HCT116 (cell line): ENCODE results near the gene FXYD2.

ENCODE experiments used
- ATF3 ChIP-seq: IDR thresholded peaks from 2 replicates; pipeline ENCODE4 v1.6.1; 2012
- EGR1 ChIP-seq: IDR thresholded peaks from 2 replicates; pipeline ENCODE4 v1.6.1; 2012; ENCODE audit warnings: low read depth
- EZH2 ChIP-seq: fragments of 200-600 bp; sonication (generic); IDR thresholded peaks from 2 replicates; pipeline ENCODE4 v1.6.1; 2017; ENCODE audit warnings: antibody characterized with exemption, mixed run types
- EZH2phosphoT487 ChIP-seq: fragments of 200-600 bp; IDR thresholded peaks from 2 replicates; pipeline ENCODE4 v1.6.1; 2018; ENCODE audit warnings: antibody characterized with exemption, borderline replicate concordance
- POLR2AphosphoS5 ChIP-seq: IDR thresholded peaks from 2 replicates; pipeline ENCODE4 v1.6.1; 2011; ENCODE audit warnings: mild to moderate bottlenecking, low read depth, low read length, moderate library complexity
- RAD21 ChIP-seq: IDR thresholded peaks from 2 replicates; pipeline ENCODE4 v1.6.1; 2012; ENCODE audit warnings: low read depth, mild to moderate bottlenecking
- REST ChIP-seq: IDR thresholded peaks from 2 replicates; pipeline ENCODE4 v1.6.1; 2012; ENCODE audit warnings: low read depth
- SIN3A ChIP-seq: IDR thresholded peaks from 2 replicates; pipeline ENCODE4 v1.6.1; 2012; ENCODE audit warnings: low read depth
- SP1 ChIP-seq: IDR thresholded peaks from 2 replicates; pipeline ENCODE4 v1.6.1; 2012; ENCODE audit warnings: low read depth
- YY1 ChIP-seq: IDR thresholded peaks from 2 replicates; pipeline ENCODE4 v1.6.1; 2011; ENCODE audit warnings: low read length, low read depth, moderate library complexity, mild to moderate bottlenecking; ENCODE audit not compliant: insufficient replicate concordance; ENCODE audit errors: extremely low read depth
- ZFX ChIP-seq: fragments of 450-650 bp; IDR thresholded peaks from 2 replicates; pipeline ENCODE4 v1.6.1; 2017
- ZNF274 ChIP-seq: fragments of 200-500 bp; sonication (Bioruptor generic); IDR thresholded peaks from 2 replicates; pipeline ENCODE4 v1.6.1; 2014; ENCODE audit warnings: mild to moderate bottlenecking, low read depth, low read length, inconsistent platforms
- TF ChIP-seq, protein P1 (sequence below), 3 experiments: fragments of 200-600 bp in 1 of 3; sonication (generic) in 1 of 3; IDR thresholded peaks in 2 of 3; conservative IDR thresholded peaks in 1 of 3; 2 replicates each; pipeline ENCODE4 v1.5.1; 2012 to 2017; ENCODE audit warnings: low read depth in 2 of 3, low read length in 2 of 3, antibody characterized with exemption in 1 of 3, borderline replicate concordance in 1 of 3, control low read depth in 1 of 3, mild to moderate bottlenecking in 1 of 3, mixed read lengths in 1 of 3, mixed run types in 1 of 3, moderate library complexity in 1 of 3; ENCODE audit not compliant: insufficient read depth in 1 of 3

GRCh38 chr11:117866526-117866925, 42.0 kb upstream of the FXYD2 start:
- TF ChIP-seq SIN3A (no peak), EZH2phosphoT487 (no peak), RAD21 (no peak), REST (no peak), ATF3 (no peak), YY1 (no peak), SP1 (no peak), EGR1 (no peak), ZFX (no peak), EZH2 (no peak), POLR2AphosphoS5 (no peak), ZNF274 (no peak)
- TF ChIP-seq, protein P1, sequence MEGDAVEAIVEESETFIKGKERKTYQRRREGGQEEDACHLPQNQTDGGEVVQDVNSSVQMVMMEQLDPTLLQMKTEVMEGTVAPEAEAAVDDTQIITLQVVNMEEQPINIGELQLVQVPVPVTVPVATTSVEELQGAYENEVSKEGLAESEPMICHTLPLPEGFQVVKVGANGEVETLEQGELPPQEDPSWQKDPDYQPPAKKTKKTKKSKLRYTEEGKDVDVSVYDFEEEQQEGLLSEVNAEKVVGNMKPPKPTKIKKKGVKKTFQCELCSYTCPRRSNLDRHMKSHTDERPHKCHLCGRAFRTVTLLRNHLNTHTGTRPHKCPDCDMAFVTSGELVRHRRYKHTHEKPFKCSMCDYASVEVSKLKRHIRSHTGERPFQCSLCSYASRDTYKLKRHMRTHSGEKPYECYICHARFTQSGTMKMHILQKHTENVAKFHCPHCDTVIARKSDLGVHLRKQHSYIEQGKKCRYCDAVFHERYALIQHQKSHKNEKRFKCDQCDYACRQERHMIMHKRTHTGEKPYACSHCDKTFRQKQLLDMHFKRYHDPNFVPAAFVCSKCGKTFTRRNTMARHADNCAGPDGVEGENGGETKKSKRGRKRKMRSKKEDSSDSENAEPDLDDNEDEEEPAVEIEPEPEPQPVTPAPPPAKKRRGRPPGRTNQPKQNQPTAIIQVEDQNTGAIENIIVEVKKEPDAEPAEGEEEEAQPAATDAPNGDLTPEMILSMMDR (IDR thresholded peaks at IDR 0.05 in 2 of 3, conservative IDR thresholded peaks at IDR 0.05 in 1 of 3; ENCODE audit: borderline replicate concordance in 1 of 3, insufficient read depth in 1 of 3, low read depth in 2 of 3, low read length in 2 of 3), result no peak
